Prostate gland (tissue), 2 donors: ENCODE data around the gene SYTL1.

ENCODE experiments used
- CTCF ChIP-seq, 4 experiments: fragments of 200-600 bp in 2 of 4; fragments of 450-650 bp in 2 of 4; sonication (generic) in 2 of 4; IDR thresholded peaks; 1 replicate in 3 of 4; 2 replicates in 1 of 4; pipeline ENCODE4 v1.5.1; 2016 to 2019; ENCODE audit warnings: antibody characterized with exemption in 4 of 4, mild to moderate bottlenecking in 2 of 4, moderate library complexity in 2 of 4
- POLR2A ChIP-seq: fragments of 450-650 bp; IDR thresholded peaks from one replicate; pipeline ENCODE4 v1.6.1; 2016; ENCODE audit warnings: antibody characterized with exemption, mild to moderate bottlenecking
- POLR2AphosphoS5 ChIP-seq: sonication (generic); formaldehyde crosslinking; IDR thresholded peaks from one replicate; pipeline ENCODE4 v1.6.1; 2017; ENCODE audit warnings: antibody characterized with exemption

GRCh38 chr1:27393641-27394281, 51.9 kb downstream of the SYTL1 start:
- TF ChIP-seq CTCF (IDR thresholded peaks at IDR 0.05) (no peak), POLR2A (no peak), POLR2AphosphoS5 (no peak)
